WTC11 (cell line): ENCODE data around the gene CHST7.

Experiments
- CTCF ChIP-seq: fragments of 200-600 bp; IDR thresholded peaks from 2 replicates; pipeline ENCODE4 v1.8.0; 2022; ENCODE audit warnings: antibody characterized with exemption
- FOXJ3 ChIP-seq: sonication (generic); formaldehyde crosslinking; IDR thresholded peaks from 2 replicates; pipeline ENCODE4 v1.9.0; 2021; ENCODE audit warnings: missing genetic modification reagents, mild to moderate bottlenecking, borderline replicate concordance

GRCh38 chrX:46551494-46552128 lies 22.0 kb upstream of the CHST7 start:
- TF ChIP-seq FOXJ3 (CRISPR knock-in tag) (no peak), CTCF (no peak)
